ENCODE results near the gene KRTCAP2.
A peak's percentile ranks its signal among the peaks of the same experiment; 100 is the strongest.

- TF ChIP-seq EZH2 (IDR thresholded peaks at IDR 0.05) (no peak), POLR2AphosphoS5 (IDR thresholded peaks at IDR 0.05; ENCODE audit: borderline replicate concordance, low read depth, low read length) (0 out of 2 replicates have a peak, but pooled peaks have one; percentile 61)
These were observed 35.6 kb upstream of the KRTCAP2 start, which contains the start of gene MTX1 for GRCh38 chr1:155208541-155209311.
